H4 (cell line): ENCODE results near the gene AACS. TPM values are rescaled to one million over a fixed set of nuclear protein-coding genes. Genes with fewer than 3 reads are reported as not detected.
"Not testable (repeated sequence)": the region's sequence is repeated elsewhere in the genome, so short reads cannot be mapped to it uniquely, and the experiment has no call there.

Experiments
- DNase-seq: peaks from one replicate; pipeline ENCODE4 v3.0.0-alpha.2; 2015; ENCODE audit warnings: low spot score
- total RNA-seq: library from RNA; depleted of rRNA; stranded (reverse); fragments of >200 nt; shearing (Covaris generic); gene quantifications from 2 replicates; pipeline ENCODE4 v1.2.3, GENCODE V29; 2014

The AACS gene
- total RNA-seq, 1 experiment from 2014 or later, result 21.4 TPM

- DNase-seq, result no peak
Measured at GRCh38 chr12:125124320-125124966, 59.2 kb downstream of the AACS start.

DNA sequence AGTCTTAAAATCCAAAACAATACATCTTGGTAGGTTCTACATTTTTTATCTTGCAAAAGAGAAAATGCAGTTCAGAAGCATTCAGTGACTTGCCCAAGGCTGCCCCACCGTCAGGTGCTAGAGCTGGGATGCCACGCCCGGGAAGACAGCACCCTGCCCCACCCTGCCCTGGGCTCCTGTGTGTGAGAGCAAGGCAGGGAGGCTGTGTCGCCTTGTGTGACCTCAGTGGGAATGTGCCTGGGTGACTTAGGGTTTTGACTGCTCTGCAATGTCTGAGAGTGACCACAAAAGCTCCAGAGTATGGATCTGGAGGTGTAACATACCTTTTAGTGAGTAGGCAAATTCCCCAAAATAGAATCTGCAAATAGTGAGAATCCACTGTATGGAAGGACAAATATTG lies 60.0 kb downstream of the AACS start:
- no peak for DNase-seq

DNA sequence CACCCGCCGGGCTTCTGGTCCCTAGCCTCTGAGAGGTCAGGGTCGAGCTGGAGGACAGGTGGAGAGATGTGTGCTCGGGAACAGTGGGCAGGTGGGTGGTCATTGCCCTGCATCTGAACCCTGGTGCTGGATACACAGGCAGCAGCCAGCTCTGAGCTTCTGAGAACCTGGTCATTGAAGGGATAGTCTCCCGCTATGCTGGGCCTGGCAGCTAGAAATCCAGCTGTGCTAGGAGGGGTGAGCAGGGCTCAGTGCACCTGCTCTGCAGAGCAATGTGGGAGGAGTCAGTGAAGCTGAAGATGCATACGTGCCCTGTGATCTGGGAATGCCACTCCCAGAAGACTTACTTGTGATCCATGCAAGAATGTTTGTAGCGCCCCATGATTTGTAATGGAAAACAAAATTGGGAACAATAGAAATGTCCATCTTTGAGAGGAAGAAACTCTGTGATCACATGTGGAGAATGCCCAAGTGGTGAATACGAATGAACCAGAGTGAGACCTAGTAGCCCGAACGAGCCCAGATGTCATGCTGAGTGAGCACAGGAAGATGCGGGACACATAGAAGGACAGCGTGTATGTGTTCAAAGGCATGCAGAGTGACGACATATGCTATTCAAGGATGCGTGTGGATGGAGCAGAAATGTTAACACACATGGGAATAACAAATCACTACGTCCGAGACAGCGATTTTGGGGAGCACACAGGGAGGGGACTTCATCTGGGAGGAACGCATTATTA lies 63.4 kb downstream of the AACS start:
- no peak for DNase-seq

GRCh38 chr12:125129179-125129571 lies 63.9 kb downstream of the AACS start:
- no peak for DNase-seq

DNA sequence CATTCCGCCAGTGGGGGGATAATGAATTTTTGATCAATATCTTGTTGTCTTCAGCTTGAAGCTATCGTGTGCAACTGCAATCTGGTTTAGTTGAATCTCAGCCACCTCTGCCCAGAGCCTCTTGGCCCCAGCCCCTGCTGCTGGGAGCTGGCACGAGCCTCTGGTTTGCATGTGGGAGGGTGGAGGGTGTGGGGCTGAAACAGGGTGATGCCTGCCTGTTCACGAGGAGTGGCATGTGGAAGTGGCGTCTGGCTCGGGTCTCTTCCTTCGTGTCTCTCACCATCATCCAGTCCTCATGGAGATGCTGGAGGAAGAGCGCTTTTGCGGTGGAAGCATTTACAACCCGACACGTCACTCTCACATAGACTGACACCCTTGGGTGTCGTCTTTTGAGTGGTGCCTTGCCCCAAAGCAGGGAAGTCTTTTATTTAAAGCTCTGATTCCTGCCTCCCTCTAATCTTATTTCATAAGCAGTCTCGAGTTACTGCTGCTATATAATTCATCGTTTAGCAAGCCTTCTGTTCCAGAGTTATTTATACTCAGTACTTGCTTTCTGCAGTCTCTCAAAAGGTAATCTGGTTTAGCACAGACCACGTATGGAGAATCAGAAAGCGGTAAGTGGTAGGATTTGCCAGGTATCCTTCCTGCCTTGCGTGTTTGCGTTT lies 64.5 kb downstream of the AACS start:
- no peak for DNase-seq

DNA sequence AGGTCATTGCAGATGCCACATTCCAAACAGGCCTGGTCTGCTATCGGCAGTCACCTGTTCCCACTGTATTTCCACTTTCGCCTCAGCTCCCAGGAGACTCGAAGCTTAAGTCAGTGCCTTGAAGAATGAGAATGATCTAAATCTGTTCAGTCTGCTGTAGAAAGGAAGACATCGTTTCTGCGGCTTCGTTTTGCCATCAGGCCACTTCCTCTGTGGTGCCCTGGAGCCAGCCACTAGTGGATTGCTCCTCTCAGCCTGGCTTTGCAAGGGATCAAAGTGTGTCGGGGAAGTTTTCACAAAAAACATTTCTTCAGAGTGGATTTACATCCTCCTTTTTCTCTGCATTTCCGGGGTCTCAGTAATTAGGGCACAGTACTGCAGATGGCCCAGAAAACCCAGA lies 66.7 kb downstream of the AACS start:
- no peak for DNase-seq

DNA sequence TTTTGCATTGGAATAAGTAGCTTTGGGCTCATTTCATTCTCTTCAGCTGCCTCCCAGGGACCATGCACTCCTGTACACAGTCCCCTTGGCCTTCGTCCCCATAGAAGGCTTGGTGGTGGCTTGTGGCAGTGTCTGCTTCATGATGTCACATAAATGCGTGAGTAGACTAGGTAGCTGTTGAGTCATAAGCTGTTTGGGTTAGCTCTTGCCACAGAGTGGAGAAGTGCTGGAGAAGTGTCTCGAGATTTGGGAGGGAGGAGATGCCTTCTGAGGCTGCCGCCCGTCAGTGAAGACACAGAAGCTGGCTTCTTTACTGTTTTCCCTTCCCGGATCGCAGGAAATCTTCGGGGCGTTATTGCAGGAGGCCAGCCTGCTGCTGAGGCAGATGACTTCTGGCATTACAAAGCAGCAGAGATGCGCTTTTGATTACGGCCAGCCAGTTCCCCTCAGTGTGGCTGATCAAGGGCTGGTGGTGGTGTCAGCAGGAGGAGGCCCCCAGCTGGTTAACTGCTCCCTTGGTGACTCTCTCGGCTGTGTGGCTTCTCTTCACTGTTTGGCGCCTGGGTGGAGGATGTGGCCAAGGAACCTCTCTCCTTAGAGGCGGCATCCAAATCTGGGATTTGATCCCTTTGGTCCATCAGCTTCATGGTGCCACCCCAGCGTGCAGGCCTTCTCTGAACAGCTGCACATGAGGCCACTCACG lies 67.6 kb downstream of the AACS start:
- DNase-seq, result no peak

DNA sequence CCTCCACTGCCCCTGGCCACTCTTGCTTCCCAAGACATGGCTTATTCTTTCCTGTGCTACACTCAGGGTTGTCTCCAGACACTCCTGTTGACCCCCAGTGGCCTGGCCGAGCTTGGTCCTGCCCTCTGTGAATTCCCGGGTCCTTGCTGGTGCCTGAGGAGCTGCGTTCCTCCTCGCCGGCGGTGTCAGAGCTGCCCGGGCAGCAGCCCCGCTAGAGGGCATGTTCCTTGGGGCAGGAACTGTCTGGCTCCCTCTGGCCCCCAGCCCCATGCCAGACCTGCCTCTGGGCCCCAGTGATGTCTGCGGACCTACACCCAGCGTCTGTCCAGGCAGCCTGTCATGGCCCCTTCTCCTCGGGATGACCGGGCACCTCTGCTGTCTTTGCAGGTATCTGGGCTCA lies 68.4 kb downstream of the AACS start:
- DNase-seq, result no peak

DNA sequence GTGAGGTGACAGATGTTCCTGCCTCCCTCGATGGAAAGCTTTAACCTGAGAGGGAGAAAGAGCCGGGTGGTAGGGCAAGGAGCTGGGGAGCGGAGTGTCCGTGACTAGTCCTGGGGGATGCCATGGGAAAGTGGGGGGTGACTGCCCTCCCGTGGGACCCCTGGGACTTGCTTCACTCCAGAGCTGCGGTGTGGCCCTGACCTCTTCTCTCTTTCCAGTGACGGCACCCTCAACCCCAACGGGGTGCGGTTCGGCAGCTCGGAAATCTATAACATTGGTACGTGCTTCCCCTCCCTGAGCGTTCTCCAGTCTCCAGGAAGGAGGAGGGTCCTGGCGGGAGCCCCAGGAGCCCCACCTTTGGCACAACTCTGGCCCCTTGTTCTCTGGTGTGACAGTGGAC lies 69.3 kb downstream of the AACS start:
- DNase-seq, result no peak

DNA sequence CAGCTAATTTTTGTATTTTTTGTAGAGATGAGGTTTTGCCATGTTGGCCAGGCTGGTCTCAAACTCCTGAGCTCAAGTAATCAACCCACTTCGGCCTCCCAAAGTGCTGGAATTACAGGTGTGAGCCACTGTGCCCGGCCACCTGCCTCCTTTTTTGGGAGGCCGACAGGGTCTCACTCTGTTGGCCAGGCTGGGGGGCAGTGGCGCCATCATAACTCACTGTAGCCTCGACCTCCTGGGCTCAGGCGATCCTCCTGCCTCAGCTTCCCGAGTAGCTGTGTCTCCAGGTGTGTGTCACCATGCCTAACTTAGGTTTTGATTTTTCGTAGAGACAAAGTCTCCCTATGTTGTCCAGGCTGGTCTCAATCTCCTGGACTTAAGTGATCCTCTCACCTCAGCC lies 70.7 kb downstream of the AACS start:
- no peak for DNase-seq

DNA sequence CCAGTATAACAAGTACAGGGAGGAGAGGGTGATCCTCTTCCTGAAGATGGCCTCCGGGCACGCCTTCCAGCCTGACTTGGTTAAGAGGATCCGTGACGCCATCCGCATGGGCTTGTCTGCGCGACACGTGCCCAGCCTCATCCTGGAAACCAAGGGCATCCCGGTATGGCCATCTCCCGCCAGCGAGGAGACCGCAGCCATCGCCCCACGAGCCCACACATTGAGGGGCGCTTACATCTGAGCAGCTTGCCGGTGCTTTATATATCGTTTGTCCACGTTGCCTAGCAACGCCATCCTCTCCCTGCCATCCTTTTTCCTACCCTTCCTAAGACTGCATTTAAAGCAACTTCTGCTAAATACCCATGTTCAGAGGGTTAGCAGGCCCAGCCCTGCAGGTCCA lies 71.5 kb downstream of the AACS start:
- DNase-seq, result no peak

DNA sequence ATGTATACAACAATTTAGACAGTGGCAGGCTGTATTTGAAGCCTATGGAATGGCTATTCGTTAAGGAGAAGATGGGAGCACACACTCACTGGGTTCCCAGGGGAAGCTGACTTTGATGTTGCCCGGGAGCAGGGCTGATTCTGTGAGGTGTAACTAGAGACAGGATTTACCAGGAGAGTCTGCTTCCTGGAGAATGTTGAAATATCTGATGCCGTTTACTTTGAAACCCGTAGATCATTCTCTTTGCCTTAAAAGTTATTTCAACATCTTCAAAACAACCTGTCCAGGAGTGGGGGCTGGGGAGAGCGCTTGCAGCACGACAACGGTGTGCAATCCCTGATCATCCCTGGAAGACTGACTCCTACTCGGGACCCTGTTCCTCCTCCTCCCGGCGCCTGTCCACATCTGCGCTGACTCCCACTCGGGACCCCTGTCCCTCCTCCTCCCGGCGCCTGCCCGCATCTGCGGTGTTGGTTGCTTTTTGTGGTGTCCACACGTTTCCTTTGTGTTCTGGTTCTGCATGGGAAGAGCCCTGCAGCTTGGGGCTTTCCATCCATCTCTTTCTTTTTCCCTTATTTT lies 72.6 kb downstream of the AACS start:
- DNase-seq, result no peak

GRCh38 chr12:125140279-125141209 lies 75.3 kb downstream of the AACS start:
- DNase-seq, result no peak

GRCh38 chr12:125141210-125141573 lies 76.0 kb downstream of the AACS start:
- not testable (repeated sequence) for DNase-seq

GRCh38 chr12:125142601-125143000 lies 77.4 kb downstream of the AACS start:
- no peak for DNase-seq

DNA sequence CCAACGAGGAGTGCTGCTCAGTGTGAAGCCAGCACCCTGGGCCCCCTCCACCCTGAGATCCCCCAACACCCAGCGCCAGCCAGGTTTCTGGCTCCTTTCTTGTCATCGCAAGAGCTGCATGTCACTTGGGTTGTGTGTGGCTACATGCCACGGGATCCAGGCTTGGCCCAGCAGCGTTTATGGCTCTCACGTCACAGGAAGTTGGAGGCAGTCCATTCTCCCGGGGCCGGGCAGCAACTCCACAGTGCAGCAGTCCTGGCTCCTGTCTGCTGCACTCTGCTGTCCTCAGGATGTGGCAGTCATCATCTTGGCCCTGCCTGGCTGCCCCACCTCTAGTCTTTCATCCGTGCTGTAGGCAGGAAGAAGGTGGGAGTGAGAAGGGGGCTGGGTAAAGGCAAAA lies 78.3 kb downstream of the AACS start:
- no peak for DNase-seq

DNA sequence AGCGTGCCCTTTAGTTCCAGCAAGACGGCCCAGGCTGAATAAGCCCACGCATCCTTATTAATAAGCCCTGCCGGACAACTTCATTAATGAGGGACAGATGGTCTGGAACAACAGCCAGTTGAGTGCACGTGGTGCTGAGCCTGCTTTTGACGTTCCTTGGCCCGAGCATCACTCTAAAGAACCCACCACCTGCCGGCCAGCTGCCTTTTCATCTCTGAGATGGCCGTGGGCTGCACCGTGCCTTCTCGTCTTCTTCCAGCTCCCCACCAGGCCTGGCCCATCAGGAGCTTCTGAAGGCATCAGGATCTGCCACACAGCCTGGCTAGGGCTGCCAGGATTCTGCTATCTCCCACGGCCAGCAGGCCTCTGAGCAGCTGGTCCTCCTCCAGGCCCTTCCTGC lies 80.0 kb downstream of the AACS start:
- no peak for DNase-seq

GRCh38 chr12:125148316-125148715 lies 83.1 kb downstream of the AACS start:
- DNase-seq, result no peak

GRCh38 chr12:125149160-125150108 lies 84.2 kb downstream of the AACS start:
- no peak for DNase-seq

DNA sequence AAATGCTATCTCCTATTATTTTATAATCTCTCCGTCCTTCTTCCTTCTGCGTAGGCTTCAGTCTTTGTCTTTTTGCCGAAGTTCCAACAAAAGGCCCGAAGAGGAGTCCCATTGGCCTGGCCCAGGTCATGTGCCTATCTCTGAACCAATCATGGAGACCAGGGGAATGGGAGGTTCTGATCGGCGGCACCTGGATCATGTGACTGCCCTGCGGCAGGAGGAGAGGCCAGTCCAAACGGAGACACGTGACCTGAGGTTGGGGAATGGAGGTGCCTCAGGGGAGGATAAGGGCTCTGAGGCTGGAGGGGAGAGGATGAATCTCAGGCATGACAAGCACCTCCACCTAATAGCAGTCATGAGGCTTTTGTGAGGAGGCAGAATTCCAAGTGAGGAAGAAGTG lies 86.0 kb downstream of the AACS start:
- DNase-seq, result no peak
